Panc1 (cell line): ENCODE data around the gene GPRC5B. TPM values are rescaled to one million over a fixed set of nuclear protein-coding genes. Genes with fewer than 3 reads are reported as not detected.

Experiments
- ATAC-seq: fragments of 200-7000 bp; cut with Tn5 transposase; 2 replicates; pipeline ENCODE4 v1.9.1; 2020; ENCODE audit warnings: mild to moderate bottlenecking, moderate library complexity
- BruUV-seq: library from RNA; stranded (reverse); fragments of 400-500 nt; replicated peaks from 2 replicates; lab custom pipeline; 2021; lab: Mats Ljungman, UMichigan
- CTCF ChIA-PET: fragments of 300-600 bp; sonication (Branson Sonifier 250); formaldehyde crosslinking; loops from one replicate; lab custom pipeline; 2022; ENCODE audit warnings: antibody characterized with exemption; lab: Charles Lee
- POLR2A ChIA-PET: fragments of 300-600 bp; sonication (Branson Sonifier 250); formaldehyde crosslinking; loops from one replicate; lab custom pipeline; 2022; ENCODE audit warnings: antibody characterized with exemption; lab: Charles Lee
- DNase-seq: peaks from one replicate; pipeline ENCODE4 v3.0.0-alpha.2; 2010; ENCODE audit warnings: low read depth, low spot score
- H3K27ac ChIP-seq: 2 replicates; pipeline ENCODE4 v1.5.1; 2011; ENCODE audit warnings: mild to moderate bottlenecking, low read length, inconsistent platforms
- H3K27me3 ChIP-seq: fragments of 200-500 bp; sonication (Bioruptor generic); 2 replicates; pipeline ENCODE4 v1.6.0; 2014; ENCODE audit warnings: low read length, inconsistent platforms; ENCODE audit not compliant: control insufficient read depth, insufficient read depth
- H3K36me3 ChIP-seq: fragments of 200-500 bp; sonication (Bioruptor generic); 2 replicates; pipeline ENCODE4 v1.5.1; 2014; ENCODE audit warnings: inconsistent platforms, mild to moderate bottlenecking, low read length, moderate library complexity; ENCODE audit not compliant: control insufficient read depth, insufficient read depth
- H3K4me1 ChIP-seq: 2 replicates; pipeline ENCODE4 v1.5.1; 2011; ENCODE audit warnings: inconsistent platforms, mild to moderate bottlenecking, low read length, moderate library complexity; ENCODE audit not compliant: control insufficient read depth, insufficient read depth
- H3K4me3 ChIP-seq, 2 experiments: 2 replicates each; pipeline ENCODE4 v1.5.1; 2011 to 2012; ENCODE audit warnings: low read depth in 2 of 2, low read length in 2 of 2, mild to moderate bottlenecking in 2 of 2, inconsistent platforms in 1 of 2, moderate library complexity in 1 of 2
- H3K9me3 ChIP-seq: fragments of 200-500 bp; sonication (Bioruptor generic); 2 replicates; pipeline ENCODE4 v1.5.1; 2014; ENCODE audit warnings: low read depth, mild to moderate bottlenecking, inconsistent platforms, low read length, moderate library complexity; ENCODE audit not compliant: control insufficient read depth, insufficient read depth
- CTCF ChIP-seq: fragments of 450-650 bp; IDR thresholded peaks from 2 replicates; pipeline ENCODE4 v1.5.1; 2017; ENCODE audit warnings: mild to moderate bottlenecking
- POLR2AphosphoS5 ChIP-seq: IDR thresholded peaks from 2 replicates; pipeline ENCODE4 v1.6.1; 2012; ENCODE audit warnings: mild to moderate bottlenecking, low read depth, low read length, moderate library complexity
- REST ChIP-seq, 2 experiments: IDR thresholded peaks; 2 replicates each; pipeline ENCODE4 v1.6.1; 2011 to 2012; ENCODE audit warnings: low read depth in 2 of 2, control low read depth in 1 of 2, low read length in 1 of 2, mild to moderate bottlenecking in 1 of 2, moderate library complexity in 1 of 2; ENCODE audit not compliant: insufficient read depth in 1 of 2
- SIN3A ChIP-seq: IDR thresholded peaks from 2 replicates; pipeline ENCODE4 v1.6.1; 2012; ENCODE audit warnings: low read depth, mild to moderate bottlenecking, low read length, moderate library complexity, borderline replicate concordance; ENCODE audit not compliant: insufficient read depth
- TCF7L2 ChIP-seq: IDR thresholded peaks from 2 replicates; pipeline ENCODE4 v1.6.1; 2011; ENCODE audit warnings: mild to moderate bottlenecking, low read depth, low read length, inconsistent platforms
- in situ Hi-C: cut with HindIII; loops from 2 replicates; pipeline ENCODE4 v1.10.0; 2016; ENCODE audit warnings: low sequenced_read_pairs, low pct_unique_long_range_greater_than_20kb
- intact Hi-C: fragments of 100-400 bp; cut with micrococcal nuclease; formaldehyde crosslinking; loops from one replicate; pipeline ENCODE4 v1.10.0; 2022; ENCODE audit not compliant: unreplicated experiment
- total RNA-seq: library from RNA; stranded (reverse); gene quantifications from one replicate; pipeline ENCODE4 v1.2.1, GENCODE V29; 2021; ENCODE audit not compliant: unreplicated experiment

GPRC5B gene
- total RNA-seq, 1 experiment from 2014 or later, result 10.4 TPM

- peaks cover 27% of the 10 kb centered on the region for H3K4me1 ChIP-seq
- H3K4me3 ChIP-seq, result no peak overlapping the region
- H3K27ac ChIP-seq, result no peak overlapping the region
- no TSS peak for BruUV-seq
- in situ Hi-C loops, result loop anchor here (25.0 kb wide), 1 partner anchor 244 kb away; no protein-coding TSS in a partner anchor
- ChIA-PET CTCF (interaction anchor here (1.4 kb wide), 1 partner anchor 280 kb away, joined by 6 read pairs; no protein-coding TSS in a partner anchor), POLR2A (no interaction called here)
- TF ChIP-seq CTCF, result no peak
- no peak for TF ChIP-seq SIN3A
- no peak for TF ChIP-seq REST (IDR thresholded peaks at IDR 0.05; ENCODE audit: insufficient read depth in 1 of 2, low read depth in 2 of 2, low read length in 1 of 2)
- ATAC-seq (no peak), DNase-seq (no peak)
- H3K36me3 ChIP-seq, result no peaks in the 10 kb centered on the region
- H3K9me3 ChIP-seq, result no peaks in the 10 kb centered on the region
- intact Hi-C loops, result no loop called here
- no peaks in the 10 kb centered on the region for H3K27me3 ChIP-seq
These were observed 2.9 kb downstream of the GPRC5B start for GRCh38 chr16:19881783-19882182.

- DNase-seq, result no peak
- no peaks in the 10 kb centered on the region for H3K27me3 ChIP-seq
- peaks cover 23% of the 10 kb centered on the region for H3K4me1 ChIP-seq
- no peak for ATAC-seq
- no TSS peak for BruUV-seq
- in situ Hi-C loops (loop anchor here (25.0 kb wide), 1 partner anchor 244 kb away; no protein-coding TSS in a partner anchor), intact Hi-C loops (no loop called here)
- H3K9me3 ChIP-seq, result no peaks in the 10 kb centered on the region
- TF ChIP-seq POLR2AphosphoS5, result no peak
- TF ChIP-seq SIN3A, result no peak
- TF ChIP-seq TCF7L2, result no peak
- no peak for TF ChIP-seq CTCF
- no peak for TF ChIP-seq REST (IDR thresholded peaks at IDR 0.05; ENCODE audit: insufficient read depth in 1 of 2, low read depth in 2 of 2, low read length in 1 of 2)
- H3K4me3 ChIP-seq, result no peak overlapping the region
- ChIA-PET CTCF (no interaction called here), POLR2A (no interaction called here)
- no peak overlapping the region for H3K27ac ChIP-seq
- no peaks in the 10 kb centered on the region for H3K36me3 ChIP-seq
These were observed 3.6 kb downstream of the GPRC5B start for GRCh38 chr16:19881028-19881427.
